Neutrophil (primary cell): ENCODE data around the gene FAM13C.

Experiments
- H3K27ac ChIP-seq: fragments of 200-600 bp; sonication (generic); 2 replicates; pipeline ENCODE4 v1.5.1; 2016; ENCODE audit warnings: mild to moderate bottlenecking, moderate library complexity
- H3K27me3 ChIP-seq: fragments of 200-600 bp; sonication (generic); 2 replicates; pipeline ENCODE4 v1.6.0; 2016; ENCODE audit warnings: mild to moderate bottlenecking
- H3K36me3 ChIP-seq: fragments of 200-600 bp; sonication (generic); 2 replicates; pipeline ENCODE4 v1.5.1; 2017
- H3K4me1 ChIP-seq, 2 experiments: fragments of 200-600 bp in 1 of 2; sonication (generic) in 1 of 2; 1 replicate in 1 of 2; 2 replicates in 1 of 2; pipeline versions ENCODE4 v1.5.1 to v1.6.1; 2013 to 2016; ENCODE audit warnings: low read depth in 1 of 2, low read length in 1 of 2, mild to moderate bottlenecking in 1 of 2, moderate library complexity in 1 of 2; ENCODE audit not compliant: control insufficient read depth in 1 of 2, insufficient read depth in 1 of 2
- H3K4me3 ChIP-seq, 2 experiments: fragments of 200-600 bp in 1 of 2; sonication (generic) in 1 of 2; 1 replicate in 1 of 2; 2 replicates in 1 of 2; pipeline ENCODE4 v1.5.1; 2013 to 2016; ENCODE audit warnings: low read depth in 1 of 2, low read length in 1 of 2, mild to moderate bottlenecking in 1 of 2, moderate library complexity in 1 of 2
- H3K9me3 ChIP-seq: fragments of 200-600 bp; sonication (generic); 2 replicates; pipeline ENCODE4 v1.5.1; 2016
- TF ChIP-seq, protein P1 (sequence below): fragments of 200-600 bp; sonication (generic); IDR thresholded peaks from 2 replicates; pipeline ENCODE4 v1.5.1; 2016; ENCODE audit warnings: antibody characterized with exemption

Gene FAM13C

DNA sequence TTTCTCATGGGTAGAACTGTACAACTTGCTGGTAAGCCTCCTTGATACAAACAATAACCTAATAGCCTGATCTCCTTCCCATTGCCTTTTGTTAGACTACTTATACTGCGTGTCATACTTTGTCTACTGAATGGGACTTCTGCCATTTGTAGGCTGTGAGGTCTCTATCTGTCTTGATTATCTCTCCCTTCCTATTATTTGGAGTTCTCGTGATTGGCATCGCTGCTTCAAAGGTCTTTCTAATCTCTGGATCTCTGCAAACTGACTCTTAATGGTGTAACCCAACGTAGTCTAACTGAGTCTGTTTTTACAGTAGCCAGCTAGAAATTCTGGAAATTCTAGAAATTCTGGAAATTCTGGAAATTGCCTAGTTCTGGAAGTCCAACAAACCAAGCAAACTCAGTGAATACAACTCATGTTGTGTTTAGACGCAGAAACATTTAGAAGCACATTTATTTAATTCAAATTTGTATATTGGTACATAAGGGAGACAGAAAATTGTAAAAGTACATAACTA is 156.1 kb downstream of the FAM13C start:
- H3K9me3 ChIP-seq: no peaks in the 10 kb centered on the region
- H3K4me1 ChIP-seq: no peaks in the 10 kb centered on the region
- no peak overlapping the region for H3K4me3 ChIP-seq
- TF ChIP-seq, protein P1, sequence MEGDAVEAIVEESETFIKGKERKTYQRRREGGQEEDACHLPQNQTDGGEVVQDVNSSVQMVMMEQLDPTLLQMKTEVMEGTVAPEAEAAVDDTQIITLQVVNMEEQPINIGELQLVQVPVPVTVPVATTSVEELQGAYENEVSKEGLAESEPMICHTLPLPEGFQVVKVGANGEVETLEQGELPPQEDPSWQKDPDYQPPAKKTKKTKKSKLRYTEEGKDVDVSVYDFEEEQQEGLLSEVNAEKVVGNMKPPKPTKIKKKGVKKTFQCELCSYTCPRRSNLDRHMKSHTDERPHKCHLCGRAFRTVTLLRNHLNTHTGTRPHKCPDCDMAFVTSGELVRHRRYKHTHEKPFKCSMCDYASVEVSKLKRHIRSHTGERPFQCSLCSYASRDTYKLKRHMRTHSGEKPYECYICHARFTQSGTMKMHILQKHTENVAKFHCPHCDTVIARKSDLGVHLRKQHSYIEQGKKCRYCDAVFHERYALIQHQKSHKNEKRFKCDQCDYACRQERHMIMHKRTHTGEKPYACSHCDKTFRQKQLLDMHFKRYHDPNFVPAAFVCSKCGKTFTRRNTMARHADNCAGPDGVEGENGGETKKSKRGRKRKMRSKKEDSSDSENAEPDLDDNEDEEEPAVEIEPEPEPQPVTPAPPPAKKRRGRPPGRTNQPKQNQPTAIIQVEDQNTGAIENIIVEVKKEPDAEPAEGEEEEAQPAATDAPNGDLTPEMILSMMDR: no peak
- no peaks in the 10 kb centered on the region for H3K27me3 ChIP-seq
- H3K27ac ChIP-seq: no peak overlapping the region
- H3K36me3 ChIP-seq: no peaks in the 10 kb centered on the region
